Loucy (cell line): Measurements from ENCODE around the gene DDX31.

Experiments used
- H2AFZ ChIP-seq: fragments of 200-600 bp; sonication (generic); 2 replicates; pipeline ENCODE4 v1.6.0; 2016; ENCODE audit warnings: antibody characterized with exemption, mild to moderate bottlenecking, low read length, moderate library complexity
- H3F3A ChIP-seq: fragments of 200-600 bp; 2 replicates; pipeline ENCODE4 v1.6.0; 2016; ENCODE audit warnings: antibody characterized with exemption, low read depth, mild to moderate bottlenecking
- H3K27me3 ChIP-seq: fragments of 200-600 bp; sonication (generic); 2 replicates; pipeline ENCODE4 v1.6.1; 2014; ENCODE audit warnings: low read length, mild to moderate bottlenecking; ENCODE audit not compliant: insufficient read depth, poor library complexity, severe bottlenecking
- H3K36me3 ChIP-seq: fragments of 200-600 bp; sonication (generic); 2 replicates; pipeline ENCODE4 v1.6.1; 2016; ENCODE audit warnings: low read length; ENCODE audit not compliant: insufficient read depth
- H3K4me1 ChIP-seq: fragments of 200-600 bp; sonication (generic); 2 replicates; pipeline ENCODE4 v1.5.1; 2014; ENCODE audit warnings: low read length, mild to moderate bottlenecking; ENCODE audit not compliant: insufficient read depth, poor library complexity, severe bottlenecking
- H3K4me2 ChIP-seq: fragments of 200-600 bp; sonication (generic); 2 replicates; pipeline ENCODE4 v1.6.0; 2014; ENCODE audit warnings: antibody characterized with exemption, low read length, low read depth, mild to moderate bottlenecking; ENCODE audit not compliant: poor library complexity, severe bottlenecking
- H3K4me3 ChIP-seq: fragments of 200-600 bp; sonication (generic); 2 replicates; pipeline ENCODE4 v1.5.1; 2014; ENCODE audit warnings: low read length, mild to moderate bottlenecking, mixed read lengths; ENCODE audit not compliant: poor library complexity, severe bottlenecking
- H3K79me2 ChIP-seq: fragments of 200-600 bp; sonication (generic); 2 replicates; pipeline ENCODE4 v1.6.1; 2014; ENCODE audit warnings: low read length; ENCODE audit not compliant: insufficient read depth
- H3K9ac ChIP-seq: fragments of 200-600 bp; sonication (generic); 2 replicates; pipeline ENCODE4 v1.6.0; 2014; ENCODE audit warnings: mild to moderate bottlenecking, low read depth, low read length, moderate library complexity; ENCODE audit not compliant: poor library complexity, severe bottlenecking
- H3K9me2 ChIP-seq: fragments of 200-600 bp; sonication (generic); replicated peaks from 2 replicates; pipeline ENCODE4 v1.6.1; 2016; ENCODE audit warnings: low read depth, low read length, mixed read lengths
- H3K9me3 ChIP-seq: fragments of 200-600 bp; sonication (generic); 2 replicates; pipeline ENCODE4 v1.6.1; 2014; ENCODE audit warnings: mild to moderate bottlenecking, antibody characterized with exemption, low read length, low read depth; ENCODE audit not compliant: insufficient read depth
- H4K20me1 ChIP-seq: fragments of 200-600 bp; sonication (generic); 2 replicates; pipeline ENCODE4 v1.6.0; 2014; ENCODE audit warnings: antibody characterized with exemption, low read length, mild to moderate bottlenecking; ENCODE audit not compliant: insufficient read depth, poor library complexity, severe bottlenecking
- CTCF ChIP-seq: fragments of 200-600 bp; sonication (generic); conservative IDR thresholded peaks from 2 replicates; pipeline ENCODE4 v1.5.1; 2014; ENCODE audit warnings: mild to moderate bottlenecking, antibody characterized with exemption, low read length
- EZH2phosphoT487 ChIP-seq: fragments of 200-600 bp; IDR thresholded peaks from 2 replicates; pipeline ENCODE4 v1.6.1; 2018; ENCODE audit warnings: antibody characterized with exemption, mild to moderate bottlenecking, moderate library complexity, borderline replicate concordance

Gene DDX31

GRCh38 chr9:132582786-132583583 lies 86.8 kb downstream of the DDX31 start:
- H3K4me1 ChIP-seq, result no peaks in the 10 kb centered on the region
- no peaks in the 10 kb centered on the region for H4K20me1 ChIP-seq
- no peaks in the 10 kb centered on the region for H3K9me2 ChIP-seq
- no peak for TF ChIP-seq EZH2phosphoT487
- no peak for TF ChIP-seq CTCF
- H2AFZ ChIP-seq, result no peak overlapping the region
- no peaks in the 10 kb centered on the region for H3K36me3 ChIP-seq
- no peaks in the 10 kb centered on the region for H3K9me3 ChIP-seq
- no peaks in the 10 kb centered on the region for H3F3A ChIP-seq
- H3K4me3 ChIP-seq, result no peak overlapping the region
- no peaks in the 10 kb centered on the region for H3K79me2 ChIP-seq
- H3K27me3 ChIP-seq, result no peaks in the 10 kb centered on the region
- H3K4me2 ChIP-seq, result no peak overlapping the region
- H3K9ac ChIP-seq, result no peak overlapping the region

GRCh38 chr9:132582276-132582785 lies 87.5 kb downstream of the DDX31 start, which contains the start of gene BARHL1:
Gene BARHL1, plus strand, starts transcription at chr9:132582606. Its CDS starts 192 bp downstream, at chr9:132582798.
- Histone ChIP-seq H2AFZ (no peak within 1 kb of the TSS), H4K20me1 (no peaks in the 10 kb centered on the region), H3K27me3 (no peaks in the 10 kb centered on the region), H3K4me2 (no peak within 1 kb of the TSS), H3K36me3 (no peaks in the 10 kb centered on the region), H3K4me3 (no peak within 1 kb of the TSS), H3K79me2 (no peaks in the 10 kb centered on the region), H3F3A (no peaks in the 10 kb centered on the region), H3K9me2 (no peaks in the 10 kb centered on the region), H3K9ac (no peak within 1 kb of the TSS), H3K9me3 (no peaks in the 10 kb centered on the region), H3K4me1 (no peaks in the 10 kb centered on the region)
- no peak for TF ChIP-seq CTCF
- no peak for TF ChIP-seq EZH2phosphoT487

GRCh38 chr9:132579427-132579798 lies 90.4 kb downstream of the DDX31 start:
- Histone ChIP-seq H4K20me1 (no peaks in the 10 kb centered on the region), H3K9me2 (no peaks in the 10 kb centered on the region), H2AFZ (no peak overlapping the region), H3F3A (no peaks in the 10 kb centered on the region), H3K4me1 (no peaks in the 10 kb centered on the region), H3K79me2 (no peaks in the 10 kb centered on the region), H3K4me3 (no peak overlapping the region), H3K9me3 (no peaks in the 10 kb centered on the region), H3K9ac (no peak overlapping the region), H3K4me2 (no peak overlapping the region), H3K36me3 (no peaks in the 10 kb centered on the region), H3K27me3 (no peaks in the 10 kb centered on the region)
- no peak for TF ChIP-seq EZH2phosphoT487
- TF ChIP-seq CTCF, result no peak
